HepG2 (cell line): ENCODE results near the gene HEY2. TPM values are rescaled to one million over a fixed set of nuclear protein-coding genes. Genes with fewer than 3 reads are reported as not detected.

Experiments
- CC2D1A ChIP-seq: sonication (generic); formaldehyde crosslinking; IDR thresholded peaks from 2 replicates; pipeline ENCODE4 v1.8.1; 2023; ENCODE audit warnings: mild to moderate bottlenecking, missing genetic modification reagents
- ELF4 ChIP-seq: sonication (generic); formaldehyde crosslinking; IDR thresholded peaks from 2 replicates; pipeline ENCODE4 v1.5.0; 2020; ENCODE audit warnings: missing genetic modification reagents, mild to moderate bottlenecking, moderate library complexity, borderline replicate concordance
- GLI4 ChIP-seq: sonication (generic); formaldehyde crosslinking; IDR thresholded peaks from 2 replicates; pipeline ENCODE4 v1.5.1; 2020; ENCODE audit warnings: missing genetic modification reagents, mild to moderate bottlenecking, moderate library complexity, borderline replicate concordance
- KLF6 ChIP-seq: IDR thresholded peaks from 2 replicates; pipeline ENCODE4 v1.8.0; 2016; ENCODE audit warnings: missing biosample characterization, missing genetic modification reagents
- REL ChIP-seq: sonication (generic); formaldehyde crosslinking; conservative IDR thresholded peaks from 2 replicates; pipeline ENCODE4 v1.8.0; 2022; ENCODE audit warnings: mild to moderate bottlenecking, missing genetic modification reagents, moderate library complexity
- SP4 ChIP-seq: sonication (generic); formaldehyde crosslinking; IDR thresholded peaks from 2 replicates; pipeline ENCODE4 v1.8.1; 2023; ENCODE audit warnings: mild to moderate bottlenecking, missing genetic modification reagents
- YY1 ChIP-seq: IDR thresholded peaks from 2 replicates; pipeline ENCODE4 v1.6.1; 2011; ENCODE audit warnings: low read length, low read depth, moderate library complexity, mild to moderate bottlenecking; ENCODE audit not compliant: insufficient read depth, insufficient replicate concordance
- ZMYM3 ChIP-seq: sonication (generic); formaldehyde crosslinking; IDR thresholded peaks from 2 replicates; pipeline ENCODE4 v1.5.1; 2020; ENCODE audit warnings: mild to moderate bottlenecking, missing genetic modification reagents
- ZNF367 ChIP-seq: sonication (generic); formaldehyde crosslinking; IDR thresholded peaks from 2 replicates; pipeline ENCODE4 v1.4.0; 2020; ENCODE audit warnings: missing genetic modification reagents, borderline replicate concordance
- ZNF468 ChIP-seq: sonication (generic); formaldehyde crosslinking; IDR thresholded peaks from 2 replicates; pipeline ENCODE4 v1.8.0; 2022; ENCODE audit warnings: mild to moderate bottlenecking, moderate library complexity, missing genetic modification reagents
- ZNF629 ChIP-seq: sonication (generic); formaldehyde crosslinking; conservative IDR thresholded peaks from 2 replicates; pipeline ENCODE4 v1.5.0; 2020; ENCODE audit warnings: missing genetic modification reagents
- ZSCAN12 ChIP-seq: sonication (generic); formaldehyde crosslinking; IDR thresholded peaks from 2 replicates; pipeline ENCODE4 v1.9.0; 2021; ENCODE audit warnings: mild to moderate bottlenecking, missing genetic modification reagents
- polyA plus RNA-seq, 8 experiments: library from polyadenylated mRNA; depleted of rRNA in 3 of 8; stranded (reverse) in 7 of 8; unstranded in 1 of 8; fragments of >200 nt; fragmentation: Illumina TruSeq in 4 of 8; extraction: Trizol in 4 of 8; gene quantifications; 2 replicates each; pipeline versions ENCODE4 v1.2.1 to v1.2.3, GENCODE V29; 2011 to 2016; ENCODE audit warnings: low read depth in 4 of 8, missing spikeins in 1 of 8, mixed read lengths in 1 of 8; ENCODE audit not compliant: insufficient read depth in 1 of 8
- total RNA-seq, 5 experiments: library from RNA; depleted of rRNA; stranded (reverse); fragments of >200 nt; fragmentation: Illumina TruSeq; extraction: Trizol; gene quantifications; 2 replicates each; pipeline ENCODE4 v1.2.3, GENCODE V29; 2016; ENCODE audit warnings: low read depth in 1 of 5
- TF ChIP-seq, protein P1 (sequence below): sonication (generic); formaldehyde crosslinking; IDR thresholded peaks from 2 replicates; pipeline ENCODE4 v1.5.1; 2020; ENCODE audit warnings: missing genetic modification reagents, mild to moderate bottlenecking, borderline replicate concordance
- TF ChIP-seq, protein P2 (sequence below): sonication (generic); formaldehyde crosslinking; IDR thresholded peaks from 2 replicates; pipeline ENCODE4 v1.4.0; 2020; ENCODE audit warnings: missing genetic modification reagents
- TF ChIP-seq, protein P3 (sequence below): sonication (generic); formaldehyde crosslinking; IDR thresholded peaks from 2 replicates; pipeline ENCODE4 v1.4.0; 2020; ENCODE audit warnings: mild to moderate bottlenecking, missing genetic modification reagents
- TF ChIP-seq, protein P4 (sequence below), 2 experiments: sonication (generic) in 1 of 2; formaldehyde crosslinking in 1 of 2; IDR thresholded peaks; 2 replicates each; pipeline versions ENCODE4 v1.4.0 to v1.6.1; 2016 to 2020; ENCODE audit warnings: borderline replicate concordance in 1 of 2, low read depth in 1 of 2, mild to moderate bottlenecking in 1 of 2, missing genetic modification reagents in 1 of 2
- TF ChIP-seq, protein P5 (sequence below): sonication (generic); formaldehyde crosslinking; IDR thresholded peaks from 2 replicates; pipeline ENCODE4 v1.8.1; 2023; ENCODE audit warnings: mild to moderate bottlenecking, moderate library complexity, missing genetic modification reagents
- TF ChIP-seq, protein P6 (sequence below): sonication (generic); formaldehyde crosslinking; IDR thresholded peaks from 2 replicates; pipeline ENCODE4 v1.5.0; 2020; ENCODE audit warnings: mild to moderate bottlenecking, missing genetic modification reagents

The HEY2 gene
- total and polyA plus RNA-seq, 2 of the 13 experiments (the other 11 are each of a cell fraction or from before 2014, with no cell fraction given) = 0.04 TPM

DNA sequence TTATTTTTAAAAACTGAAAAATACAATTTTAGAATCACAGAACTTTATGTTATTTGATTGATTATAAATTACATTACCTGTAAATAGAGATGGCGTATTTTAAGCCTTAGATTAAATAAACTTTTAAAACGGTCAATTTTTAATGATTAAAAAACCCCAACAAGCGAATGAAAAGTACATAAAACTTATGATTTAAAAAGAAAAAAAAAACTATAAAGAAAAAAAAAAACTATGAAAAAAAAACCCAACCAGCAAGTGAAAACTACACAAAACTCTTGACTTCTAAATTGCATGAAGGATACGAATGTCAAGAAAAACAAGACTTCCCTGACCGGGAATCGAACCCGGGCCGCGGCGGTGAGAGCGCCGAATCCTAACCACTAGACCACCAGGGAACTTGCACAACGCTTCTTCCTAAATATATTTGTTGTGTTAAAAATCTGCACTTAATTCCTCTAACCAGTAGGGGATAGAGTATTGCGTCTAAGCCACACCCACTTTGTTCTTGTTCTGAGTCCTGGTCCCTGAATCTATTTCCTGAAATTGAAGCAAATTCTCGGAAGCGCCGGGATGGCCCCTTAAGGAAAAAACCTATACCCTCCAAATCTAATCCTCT is 30.6 kb downstream of the HEY2 start (continued):
- TF ChIP-seq ZNF367 (CRISPR knock-in tag) (no peak), ZNF468 (no peak), ZSCAN12 (no peak), ZNF629 (CRISPR knock-in tag) (peak; percentile 61), ELF4 (CRISPR knock-in tag) (no peak), REL (no peak), KLF6 (CRISPR knock-in tag) (no peak; the same call in none of the 2 replicates), ZMYM3 (CRISPR knock-in tag) (no peak), CC2D1A (CRISPR knock-in tag) (no peak), SP4 (CRISPR knock-in tag) (no peak), YY1 (peak; percentile 47), GLI4 (CRISPR knock-in tag) (no peak)
- TF ChIP-seq, protein P1, sequence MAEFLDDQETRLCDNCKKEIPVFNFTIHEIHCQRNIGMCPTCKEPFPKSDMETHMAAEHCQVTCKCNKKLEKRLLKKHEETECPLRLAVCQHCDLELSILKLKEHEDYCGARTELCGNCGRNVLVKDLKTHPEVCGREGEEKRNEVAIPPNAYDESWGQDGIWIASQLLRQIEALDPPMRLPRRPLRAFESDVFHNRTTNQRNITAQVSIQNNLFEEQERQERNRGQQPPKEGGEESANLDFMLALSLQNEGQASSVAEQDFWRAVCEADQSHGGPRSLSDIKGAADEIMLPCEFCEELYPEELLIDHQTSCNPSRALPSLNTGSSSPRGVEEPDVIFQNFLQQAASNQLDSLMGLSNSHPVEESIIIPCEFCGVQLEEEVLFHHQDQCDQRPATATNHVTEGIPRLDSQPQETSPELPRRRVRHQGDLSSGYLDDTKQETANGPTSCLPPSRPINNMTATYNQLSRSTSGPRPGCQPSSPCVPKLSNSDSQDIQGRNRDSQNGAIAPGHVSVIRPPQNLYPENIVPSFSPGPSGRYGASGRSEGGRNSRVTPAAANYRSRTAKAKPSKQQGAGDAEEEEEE (CRISPR knock-in tag) = no peak
- TF ChIP-seq, protein P2, sequence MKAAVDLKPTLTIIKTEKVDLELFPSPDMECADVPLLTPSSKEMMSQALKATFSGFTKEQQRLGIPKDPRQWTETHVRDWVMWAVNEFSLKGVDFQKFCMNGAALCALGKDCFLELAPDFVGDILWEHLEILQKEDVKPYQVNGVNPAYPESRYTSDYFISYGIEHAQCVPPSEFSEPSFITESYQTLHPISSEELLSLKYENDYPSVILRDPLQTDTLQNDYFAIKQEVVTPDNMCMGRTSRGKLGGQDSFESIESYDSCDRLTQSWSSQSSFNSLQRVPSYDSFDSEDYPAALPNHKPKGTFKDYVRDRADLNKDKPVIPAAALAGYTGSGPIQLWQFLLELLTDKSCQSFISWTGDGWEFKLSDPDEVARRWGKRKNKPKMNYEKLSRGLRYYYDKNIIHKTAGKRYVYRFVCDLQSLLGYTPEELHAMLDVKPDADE (CRISPR knock-in tag) = no peak
- TF ChIP-seq, protein P3, sequence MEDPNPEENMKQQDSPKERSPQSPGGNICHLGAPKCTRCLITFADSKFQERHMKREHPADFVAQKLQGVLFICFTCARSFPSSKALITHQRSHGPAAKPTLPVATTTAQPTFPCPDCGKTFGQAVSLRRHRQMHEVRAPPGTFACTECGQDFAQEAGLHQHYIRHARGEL = no peak
- TF ChIP-seq, protein P4, sequence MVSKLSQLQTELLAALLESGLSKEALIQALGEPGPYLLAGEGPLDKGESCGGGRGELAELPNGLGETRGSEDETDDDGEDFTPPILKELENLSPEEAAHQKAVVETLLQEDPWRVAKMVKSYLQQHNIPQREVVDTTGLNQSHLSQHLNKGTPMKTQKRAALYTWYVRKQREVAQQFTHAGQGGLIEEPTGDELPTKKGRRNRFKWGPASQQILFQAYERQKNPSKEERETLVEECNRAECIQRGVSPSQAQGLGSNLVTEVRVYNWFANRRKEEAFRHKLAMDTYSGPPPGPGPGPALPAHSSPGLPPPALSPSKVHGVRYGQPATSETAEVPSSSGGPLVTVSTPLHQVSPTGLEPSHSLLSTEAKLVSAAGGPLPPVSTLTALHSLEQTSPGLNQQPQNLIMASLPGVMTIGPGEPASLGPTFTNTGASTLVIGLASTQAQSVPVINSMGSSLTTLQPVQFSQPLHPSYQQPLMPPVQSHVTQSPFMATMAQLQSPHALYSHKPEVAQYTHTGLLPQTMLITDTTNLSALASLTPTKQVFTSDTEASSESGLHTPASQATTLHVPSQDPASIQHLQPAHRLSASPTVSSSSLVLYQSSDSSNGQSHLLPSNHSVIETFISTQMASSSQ (IDR thresholded peaks at IDR 0.05; ENCODE audit: low read depth) = peak; percentile 67
- TF ChIP-seq, protein P4 (CRISPR knock-in tag; IDR thresholded peaks at IDR 0.05; ENCODE audit: borderline replicate concordance) = peak; percentile 48; the same call in 1 of the 2 replicates
- TF ChIP-seq, protein P5, sequence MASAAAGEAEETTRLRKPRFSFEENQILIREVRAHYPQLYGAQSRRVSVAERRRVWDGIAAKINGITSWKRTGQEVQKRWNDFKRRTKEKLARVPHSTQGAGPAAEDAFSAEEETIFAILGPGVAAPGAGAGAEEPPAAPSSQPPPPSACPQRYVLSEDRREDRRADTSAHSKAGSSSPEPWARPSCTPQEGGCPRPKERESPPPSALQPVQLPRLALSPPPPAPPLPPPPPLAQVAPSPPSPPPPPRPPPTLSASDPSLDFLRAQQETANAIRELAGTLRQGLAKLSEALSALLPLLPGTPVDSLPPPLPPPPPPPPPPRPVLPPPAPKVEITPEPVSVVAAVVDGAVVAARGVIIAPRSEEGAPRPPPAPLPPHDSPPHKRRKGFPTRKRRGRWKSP (CRISPR knock-in tag) = no peak
- TF ChIP-seq, protein P6, sequence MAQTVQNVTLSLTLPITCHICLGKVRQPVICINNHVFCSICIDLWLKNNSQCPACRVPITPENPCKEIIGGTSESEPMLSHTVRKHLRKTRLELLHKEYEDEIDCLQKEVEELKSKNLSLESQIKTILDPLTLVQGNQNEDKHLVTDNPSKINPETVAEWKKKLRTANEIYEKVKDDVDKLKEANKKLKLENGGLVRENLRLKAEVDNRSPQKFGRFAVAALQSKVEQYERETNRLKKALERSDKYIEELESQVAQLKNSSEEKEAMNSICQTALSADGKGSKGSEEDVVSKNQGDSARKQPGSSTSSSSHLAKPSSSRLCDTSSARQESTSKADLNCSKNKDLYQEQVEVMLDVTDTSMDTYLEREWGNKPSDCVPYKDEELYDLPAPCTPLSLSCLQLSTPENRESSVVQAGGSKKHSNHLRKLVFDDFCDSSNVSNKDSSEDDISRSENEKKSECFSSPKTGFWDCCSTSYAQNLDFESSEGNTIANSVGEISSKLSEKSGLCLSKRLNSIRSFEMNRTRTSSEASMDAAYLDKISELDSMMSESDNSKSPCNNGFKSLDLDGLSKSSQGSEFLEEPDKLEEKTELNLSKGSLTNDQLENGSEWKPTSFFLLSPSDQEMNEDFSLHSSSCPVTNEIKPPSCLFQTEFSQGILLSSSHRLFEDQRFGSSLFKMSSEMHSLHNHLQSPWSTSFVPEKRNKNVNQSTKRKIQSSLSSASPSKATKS = no peak
